OCI-LY7 (cell line): ENCODE data around the gene H6PD. TPM values are rescaled to one million over a fixed set of nuclear protein-coding genes. Genes with fewer than 3 reads are reported as not detected.

Experiments
- BruUV-seq: library from RNA; stranded (reverse); fragments of 400-500 nt; replicated peaks from 2 replicates; lab custom pipeline; 2021; lab: Mats Ljungman, UMichigan
- CTCF ChIA-PET: fragments of 300-600 bp; sonication (Branson Sonifier 250); formaldehyde crosslinking; loops from one replicate; lab custom pipeline; 2022; ENCODE audit warnings: antibody characterized with exemption; ENCODE audit not compliant: unreplicated experiment; lab: Charles Lee
- POLR2A ChIA-PET: fragments of 300-600 bp; sonication (Branson Sonifier 250); formaldehyde crosslinking; loops from one replicate; lab custom pipeline; 2022; ENCODE audit warnings: antibody characterized with exemption; lab: Charles Lee
- DNase-seq: peaks from one replicate; pipeline ENCODE4 v3.0.0-alpha.2; 2015; ENCODE audit warnings: low spot score
- H2AFZ ChIP-seq: fragments of 200-600 bp; sonication (generic), shearing (Covaris generic); 2 replicates; pipeline ENCODE4 v1.6.1; 2014; ENCODE audit warnings: mild to moderate bottlenecking, antibody characterized with exemption, low read length, moderate library complexity
- H3K27ac ChIP-seq: fragments of 200-600 bp; sonication (generic); 2 replicates; pipeline ENCODE4 v1.5.1; 2014; ENCODE audit warnings: mixed run types, low read depth, mild to moderate bottlenecking, moderate library complexity, low read length, inconsistent platforms; ENCODE audit not compliant: poor library complexity, severe bottlenecking
- H3K36me3 ChIP-seq: fragments of 200-600 bp; sonication (generic); 2 replicates; pipeline ENCODE4 v1.6.1; 2014; ENCODE audit warnings: mild to moderate bottlenecking, antibody characterized with exemption, low read length, moderate library complexity, mixed read lengths; ENCODE audit not compliant: insufficient read depth
- H3K4me1 ChIP-seq: fragments of 200-600 bp; sonication (generic); 2 replicates; pipeline ENCODE4 v1.5.1; 2014; ENCODE audit warnings: mild to moderate bottlenecking, low read length; ENCODE audit not compliant: insufficient read depth, poor library complexity, severe bottlenecking
- H3K4me2 ChIP-seq: fragments of 200-600 bp; sonication (generic); 2 replicates; pipeline ENCODE4 v1.6.1; 2014; ENCODE audit warnings: mild to moderate bottlenecking, low read length
- H3K4me3 ChIP-seq: fragments of 200-600 bp; sonication (generic); 2 replicates; pipeline ENCODE4 v1.5.1; 2014; ENCODE audit warnings: mild to moderate bottlenecking, low read depth, low read length; ENCODE audit not compliant: poor library complexity, severe bottlenecking
- H3K79me2 ChIP-seq: fragments of 200-600 bp; sonication (generic); 2 replicates; pipeline ENCODE4 v1.6.1; 2016; ENCODE audit warnings: low read depth, mild to moderate bottlenecking, low read length, moderate library complexity, mixed read lengths; ENCODE audit not compliant: insufficient read depth
- H3K9me2 ChIP-seq: fragments of 200-600 bp; sonication (generic); 2 replicates; pipeline ENCODE4 v1.6.1; 2016; ENCODE audit warnings: mild to moderate bottlenecking, low read length, mixed read lengths; ENCODE audit not compliant: insufficient read depth
- H3K9me3 ChIP-seq: fragments of 200-600 bp; sonication (generic); 2 replicates; pipeline ENCODE4 v1.6.1; 2014; ENCODE audit warnings: mild to moderate bottlenecking, mixed run types, low read length, mixed read lengths
- H4K20me1 ChIP-seq: fragments of 200-600 bp; sonication (generic); 2 replicates; pipeline ENCODE4 v1.6.1; 2014; ENCODE audit warnings: mild to moderate bottlenecking, antibody characterized with exemption, low read length, moderate library complexity, mixed read lengths; ENCODE audit not compliant: insufficient read depth
- EZH2phosphoT487 ChIP-seq: fragments of 200-600 bp; sonication (generic); IDR thresholded peaks from 2 replicates; pipeline ENCODE4 v1.6.1; 2018; ENCODE audit warnings: low read depth, borderline replicate concordance, mild to moderate bottlenecking, mixed run types, antibody characterized with exemption, low read length, moderate library complexity, mixed read lengths
- intact Hi-C: fragments of 100-400 bp; cut with micrococcal nuclease; formaldehyde crosslinking; loops from one replicate; pipeline ENCODE4 v1.10.0; 2022; ENCODE audit not compliant: unreplicated experiment
- total RNA-seq, 2 experiments: library from RNA; depleted of rRNA in 1 of 2; stranded (reverse); fragments of >200 nt in 1 of 2; shearing (Covaris generic) in 1 of 2; gene quantifications; 2 replicates each; pipeline ENCODE4 v1.2.3, GENCODE V29; 2014 to 2022
- TF ChIP-seq, protein P1 (sequence below): fragments of 200-600 bp; sonication (generic); conservative IDR thresholded peaks from 2 replicates; pipeline ENCODE4 v1.5.1; 2014; ENCODE audit warnings: mild to moderate bottlenecking, antibody characterized with exemption, low read length, moderate library complexity, mixed read lengths

The H6PD gene
- total RNA-seq, 2 experiments from 2014 or later: 8.5 to 22.1 TPM

GRCh38 chr1:9313576-9313975 is 79.0 kb downstream of the H6PD start:
- peaks cover 3% of the 10 kb centered on the region; the same call in 1 of the 2 replicates for H3K79me2 ChIP-seq

DNA sequence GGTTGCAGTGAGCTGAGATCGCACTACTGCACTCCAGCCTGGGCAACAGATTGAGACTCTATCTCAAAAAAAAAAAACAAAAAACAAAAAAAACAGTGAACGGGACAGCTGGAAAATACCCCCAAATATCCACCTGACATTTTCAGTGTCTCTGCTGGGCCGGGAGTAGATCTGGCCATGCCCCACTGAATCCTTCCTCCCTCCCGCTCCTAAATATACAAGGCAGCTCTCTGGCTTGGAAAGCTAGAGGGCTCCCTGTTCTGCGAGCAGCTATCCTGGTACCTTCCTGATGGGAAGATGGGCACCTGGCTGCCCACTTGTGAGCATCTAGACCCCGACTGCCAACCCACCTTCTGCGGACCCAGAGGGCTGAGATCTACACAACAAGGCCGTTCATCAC is 79.5 kb downstream of the H6PD start:
- CTCF ChIA-PET: no interaction called here
- no peaks in the 10 kb centered on the region for H3K9me3 ChIP-seq
- no peaks in the 10 kb centered on the region for H3K9me2 ChIP-seq
- no peak overlapping the region for H3K4me2 ChIP-seq
- no peak overlapping the region for H3K4me3 ChIP-seq
- H3K36me3 ChIP-seq: no peaks in the 10 kb centered on the region
- H2AFZ ChIP-seq: no peak overlapping the region
- H3K4me1 ChIP-seq: peaks cover 40% of the 10 kb centered on the region
- H4K20me1 ChIP-seq: no peaks in the 10 kb centered on the region
- H3K79me2 ChIP-seq: peaks cover 3% of the 10 kb centered on the region; the same call in 1 of the 2 replicates
- no TSS peak for BruUV-seq
- no peak for DNase-seq
- H3K27ac ChIP-seq: no peak overlapping the region
- TF ChIP-seq, protein P1, sequence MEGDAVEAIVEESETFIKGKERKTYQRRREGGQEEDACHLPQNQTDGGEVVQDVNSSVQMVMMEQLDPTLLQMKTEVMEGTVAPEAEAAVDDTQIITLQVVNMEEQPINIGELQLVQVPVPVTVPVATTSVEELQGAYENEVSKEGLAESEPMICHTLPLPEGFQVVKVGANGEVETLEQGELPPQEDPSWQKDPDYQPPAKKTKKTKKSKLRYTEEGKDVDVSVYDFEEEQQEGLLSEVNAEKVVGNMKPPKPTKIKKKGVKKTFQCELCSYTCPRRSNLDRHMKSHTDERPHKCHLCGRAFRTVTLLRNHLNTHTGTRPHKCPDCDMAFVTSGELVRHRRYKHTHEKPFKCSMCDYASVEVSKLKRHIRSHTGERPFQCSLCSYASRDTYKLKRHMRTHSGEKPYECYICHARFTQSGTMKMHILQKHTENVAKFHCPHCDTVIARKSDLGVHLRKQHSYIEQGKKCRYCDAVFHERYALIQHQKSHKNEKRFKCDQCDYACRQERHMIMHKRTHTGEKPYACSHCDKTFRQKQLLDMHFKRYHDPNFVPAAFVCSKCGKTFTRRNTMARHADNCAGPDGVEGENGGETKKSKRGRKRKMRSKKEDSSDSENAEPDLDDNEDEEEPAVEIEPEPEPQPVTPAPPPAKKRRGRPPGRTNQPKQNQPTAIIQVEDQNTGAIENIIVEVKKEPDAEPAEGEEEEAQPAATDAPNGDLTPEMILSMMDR: no peak
- TF ChIP-seq EZH2phosphoT487: no peak
- POLR2A ChIA-PET: interaction anchor here (0.6 to 0.7 kb wide), 2 partner anchors 94 to 361 kb away, joined by 3 read pairs; no protein-coding TSS in a partner anchor
- intact Hi-C loops: no loop called here

More at GRCh38 chr1:9313576-9313975, 79.0 kb downstream of the H6PD start:
- ChIA-PET CTCF (no interaction called here), POLR2A (interaction anchor here (0.6 kb wide), 1 partner anchor 93 kb away, joined by 3 read pairs; no protein-coding TSS in a partner anchor)
- no TSS peak for BruUV-seq
- intact Hi-C loops: no loop called here
- DNase-seq: no peak
- Histone ChIP-seq H3K36me3 (no peaks in the 10 kb centered on the region), H2AFZ (no peak overlapping the region), H3K4me3 (no peak overlapping the region), H3K4me2 (no peak overlapping the region), H4K20me1 (no peaks in the 10 kb centered on the region), H3K4me1 (peaks cover 36% of the 10 kb centered on the region), H3K9me2 (no peaks in the 10 kb centered on the region), H3K27ac (no peak overlapping the region), H3K9me3 (no peaks in the 10 kb centered on the region)
- TF ChIP-seq, protein P1: no peak
- TF ChIP-seq EZH2phosphoT487: no peak

- TF ChIP-seq EZH2phosphoT487: no peak
- TF ChIP-seq, protein P1: no peak
- peak overlapping the region; percentile 11; the same call in 1 of the 2 replicates for H3K4me2 ChIP-seq
- H3K36me3 ChIP-seq: no peaks in the 10 kb centered on the region
- peaks cover 43% of the 10 kb centered on the region for H3K4me1 ChIP-seq
- H3K9me2 ChIP-seq: no peaks in the 10 kb centered on the region
- no peak overlapping the region for H3K4me3 ChIP-seq
- H3K9me3 ChIP-seq: no peaks in the 10 kb centered on the region
- no TSS peak for BruUV-seq
- CTCF ChIA-PET: interaction anchor here (0.5 kb wide), 1 partner anchor 210 kb away, joined by 4 read pairs; no protein-coding TSS in a partner anchor
- DNase-seq: no peak
- H4K20me1 ChIP-seq: no peaks in the 10 kb centered on the region
- peaks cover 3% of the 10 kb centered on the region; the same call in 1 of the 2 replicates for H3K79me2 ChIP-seq
- POLR2A ChIA-PET: interaction anchor here (0.5 to 0.7 kb wide), 2 partner anchors 79 to 361 kb away, joined by 3 to 6 read pairs; no protein-coding TSS in a partner anchor
- intact Hi-C loops: no loop called here
- H3K27ac ChIP-seq: no peak overlapping the region
- no peak overlapping the region for H2AFZ ChIP-seq
These were observed 80.3 kb downstream of the H6PD start for GRCh38 chr1:9314711-9315379.
